Immature natural killer cell (primary cell): ENCODE results near the gene C1R. TPM values are rescaled to one million over a fixed set of nuclear protein-coding genes. Genes with fewer than 3 reads are reported as not detected.
"Not testable (repeated sequence)": the region's sequence is repeated elsewhere in the genome, so short reads cannot be mapped to it uniquely, and the experiment has no call there.

Experiments used
- DNase-seq, 3 donors: peaks; one replicate each; pipeline ENCODE4 v3.0.0; 2022; ENCODE audit warnings: mixed read lengths in 1 of 3
- H3K27ac Mint-ChIP-seq, 6 donors: one replicate each; pipeline ENCODE4 v1.8.0; 2020; ENCODE audit warnings: mixed read lengths in 6 of 6, mild to moderate bottlenecking in 5 of 6, inconsistent platforms in 4 of 6, moderate library complexity in 3 of 6
- H3K27me3 Mint-ChIP-seq, 3 donors: one replicate each; pipeline ENCODE4 v1.8.0; 2020 to 2021; ENCODE audit warnings: low read depth in 3 of 3, mild to moderate bottlenecking in 3 of 3, mixed read lengths in 3 of 3, moderate library complexity in 3 of 3, inconsistent platforms in 1 of 3
- H3K36me3 Mint-ChIP-seq, 3 donors: one replicate each; pipeline ENCODE4 v1.8.0; 2020; ENCODE audit warnings: mixed read lengths in 3 of 3, inconsistent platforms in 2 of 3, mild to moderate bottlenecking in 2 of 3
- H3K4me1 Mint-ChIP-seq, 2 donors: one replicate each; pipeline ENCODE4 v1.8.0; 2020; ENCODE audit warnings: inconsistent platforms in 2 of 2, mild to moderate bottlenecking in 2 of 2, mixed read lengths in 2 of 2, moderate library complexity in 1 of 2
- H3K4me3 Mint-ChIP-seq, 5 donors: one replicate each; pipeline ENCODE4 v1.8.0; 2020; ENCODE audit warnings: mild to moderate bottlenecking in 5 of 5, mixed read lengths in 5 of 5, inconsistent platforms in 3 of 5, moderate library complexity in 3 of 5
- H3K9me3 Mint-ChIP-seq, 6 donors: one replicate each; pipeline ENCODE4 v1.8.0; 2020; ENCODE audit warnings: mild to moderate bottlenecking in 6 of 6, mixed read lengths in 6 of 6, inconsistent platforms in 4 of 6, moderate library complexity in 3 of 6
- polyA plus RNA-seq, 3 donors: library from polyadenylated mRNA; unstranded; fragments of 300-500 nt; fragmentation: Illumina TruSeq; gene quantifications; one replicate each; pipeline ENCODE4 v1.2.3, GENCODE V29; 2021

Gene C1R
- polyA plus RNA-seq, 3 donors from 2014 or later, result 0.98 to 3.9 TPM; not detected in 1

GRCh38 chr12:7114008-7114407, 21.8 kb upstream of the C1R start:
- H3K36me3 Mint-ChIP-seq, result peaks cover 9 to 27% (median 11%) of the 10 kb centered on the region in 3 donors
- no peak for DNase-seq
- H3K27ac Mint-ChIP-seq, result no peak overlapping the region
- H3K27me3 Mint-ChIP-seq, result peaks cover 0 to 4% (median 0%) of the 10 kb centered on the region in 3 donors
- no peaks in the 10 kb centered on the region for H3K9me3 Mint-ChIP-seq
- no peak overlapping the region for H3K4me3 Mint-ChIP-seq
- H3K4me1 Mint-ChIP-seq, result peaks cover 15 to 24% of the 10 kb centered on the region in 2 donors

- DNase-seq, result peak; percentile 58 to 63 (median 58)
- Mint-ChIP-seq H3K27ac (peak overlapping the region in 4 of 6 donors; percentile 1 to 17 (median 10)), H3K4me3 (no peak overlapping the region), H3K27me3 (peaks cover 1 to 3% (median 3%) of the 10 kb centered on the region in 3 donors), H3K4me1 (peaks cover 18 to 24% of the 10 kb centered on the region in 2 donors), H3K9me3 (no peaks in the 10 kb centered on the region), H3K36me3 (peaks cover 9 to 25% (median 10%) of the 10 kb centered on the region in 3 donors)
Observed at GRCh38 chr12:7113389-7113871, 21.2 kb upstream of the C1R start.

GRCh38 chr12:7112041-7112440, 19.8 kb upstream of the C1R start:
- Mint-ChIP-seq H3K4me1 (peaks cover 27 to 34% of the 10 kb centered on the region in 2 donors), H3K27ac (no peak overlapping the region), H3K27me3 (peaks cover 1 to 3% (median 3%) of the 10 kb centered on the region in 3 donors)

GRCh38 chr12:7110661-7111060, 18.4 kb upstream of the C1R start:
- DNase-seq, result no peak

More at GRCh38 chr12:7112041-7112440, 19.8 kb upstream of the C1R start:
- H3K4me3 Mint-ChIP-seq, result no peak overlapping the region
- H3K9me3 Mint-ChIP-seq, result no peaks in the 10 kb centered on the region
- H3K36me3 Mint-ChIP-seq, result peaks cover 0 to 20% (median 9%) of the 10 kb centered on the region in 3 donors
- DNase-seq, result no peak

GRCh38 chr12:7109572-7109920, 17.3 kb upstream of the C1R start:
- Mint-ChIP-seq H3K36me3 (peaks cover 12 to 17% (median 14%) of the 10 kb centered on the region in 3 donors), H3K4me1 (peaks cover 43 to 51% of the 10 kb centered on the region in 2 donors)

More at GRCh38 chr12:7110661-7111060, 18.4 kb upstream of the C1R start:
- peaks cover 40 to 47% of the 10 kb centered on the region in 2 donors for H3K4me1 Mint-ChIP-seq
- H3K27ac Mint-ChIP-seq, result no peak overlapping the region
- peaks cover 12 to 15% (median 13%) of the 10 kb centered on the region in 3 donors for H3K36me3 Mint-ChIP-seq
- H3K27me3 Mint-ChIP-seq, result peaks cover 2 to 3% (median 3%) of the 10 kb centered on the region in 3 donors
- peak overlapping the region in 1 of 5 donors; percentile 27 for H3K4me3 Mint-ChIP-seq
- peaks cover 0 to 7% (median under 1%) of the 10 kb centered on the region in 6 donors for H3K9me3 Mint-ChIP-seq

GRCh38 chr12:7108796-7109571, 16.7 kb upstream of the C1R start, which contains the start of gene C1RL:
TSS of gene C1RL (minus strand) at chr12:7109214. CDS start at chr12:7109180, 34 bp downstream.
- Mint-ChIP-seq H3K27ac (peak within 1 kb of the TSS; percentile 89 to 95 (median 91)), H3K4me3 (peak within 1 kb of the TSS; percentile 91 to 95 (median 93)), H3K36me3 (peaks cover 12 to 16% (median 12%) of the 10 kb centered on the region in 3 donors), H3K27me3 (peaks cover 1 to 3% (median 3%) of the 10 kb centered on the region in 3 donors), H3K9me3 (peaks cover 0 to 9% (median 2%) of the 10 kb centered on the region in 6 donors), H3K4me1 (peaks cover 44 to 51% of the 10 kb centered on the region in 2 donors)
- peak; percentile 69 to 72 (median 70) for DNase-seq

More at GRCh38 chr12:7109572-7109920, 17.3 kb upstream of the C1R start:
- Mint-ChIP-seq H3K27me3 (peaks cover 1 to 3% (median 3%) of the 10 kb centered on the region in 3 donors), H3K9me3 (peaks cover 0 to 9% (median 2%) of the 10 kb centered on the region in 6 donors), H3K4me3 (peak overlapping the region; percentile 87 to 95 (median 91)), H3K27ac (peak overlapping the region; percentile 69 to 90 (median 82))
- no peak for DNase-seq

- Mint-ChIP-seq H3K4me3 (peak overlapping the region; percentile 91 to 95 (median 93)), H3K9me3 (peaks cover 0 to 9% (median 2%) of the 10 kb centered on the region in 6 donors), H3K36me3 (peaks cover 11 to 21% (median 12%) of the 10 kb centered on the region in 3 donors), H3K27ac (peak overlapping the region; percentile 89 to 95 (median 91)), H3K4me1 (peaks cover 44 to 51% of the 10 kb centered on the region in 2 donors), H3K27me3 (peaks cover 1 to 3% (median 3%) of the 10 kb centered on the region in 3 donors)
- peak; percentile 63 to 69 (median 68) for DNase-seq
Observed at GRCh38 chr12:7108003-7108795, 16.0 kb upstream of the C1R start.

- Mint-ChIP-seq H3K27me3 (peaks cover 1 to 3% (median 3%) of the 10 kb centered on the region in 3 donors), H3K27ac (peak overlapping the region; percentile 89 to 95 (median 91)), H3K36me3 (peaks cover 12 to 21% (median 16%) of the 10 kb centered on the region in 3 donors), H3K4me1 (peaks cover 45 to 53% of the 10 kb centered on the region in 2 donors), H3K4me3 (peak overlapping the region; percentile 91 to 95 (median 93)), H3K9me3 (peaks cover 0 to 9% (median 2%) of the 10 kb centered on the region in 6 donors)
- DNase-seq, result no peak
Observed at GRCh38 chr12:7107636-7108002, 15.4 kb upstream of the C1R start.

GRCh38 chr12:7107181-7107580, 14.9 kb upstream of the C1R start:
- not testable (repeated sequence) for H3K27me3 Mint-ChIP-seq, H3K9me3 Mint-ChIP-seq, DNase-seq
- H3K36me3 Mint-ChIP-seq, result peaks cover 12 to 21% (median 20%) of the 10 kb centered on the region in 3 donors
- peak overlapping the region in 2 of 6 donors; percentile 15 to 36 for H3K27ac Mint-ChIP-seq
- H3K4me3 Mint-ChIP-seq, result peak overlapping the region; percentile 49 to 62 (median 56)
- H3K4me1 Mint-ChIP-seq, result peaks cover 46 to 57% of the 10 kb centered on the region in 2 donors

GRCh38 chr12:7106082-7106481, 13.8 kb upstream of the C1R start:
- H3K4me1 Mint-ChIP-seq, result peaks cover 46 to 58% of the 10 kb centered on the region in 2 donors
- peaks cover 0 to 9% (median 2%) of the 10 kb centered on the region in 6 donors for H3K9me3 Mint-ChIP-seq
- H3K36me3 Mint-ChIP-seq, result peaks cover 12 to 23% (median 21%) of the 10 kb centered on the region in 3 donors
- peaks cover 1 to 3% (median 3%) of the 10 kb centered on the region in 3 donors for H3K27me3 Mint-ChIP-seq
- peak overlapping the region in 3 of 6 donors; percentile 10 to 64 (median 12) for H3K27ac Mint-ChIP-seq
- H3K4me3 Mint-ChIP-seq, result peak overlapping the region in 4 of 5 donors; percentile 49 to 62 (median 56)
- no peak for DNase-seq

GRCh38 chr12:7103837-7104584, 11.8 kb upstream of the C1R start:
- DNase-seq, result no peak
- Mint-ChIP-seq H3K27me3 (peaks cover 0 to 3% (median 3%) of the 10 kb centered on the region in 3 donors), H3K9me3 (peaks cover 0 to 9% (median 2%) of the 10 kb centered on the region in 6 donors), H3K27ac (peak overlapping the region in 2 of 6 donors; percentile 34 to 35), H3K36me3 (peaks cover 12 to 23% (median 21%) of the 10 kb centered on the region in 3 donors), H3K4me3 (no peak overlapping the region), H3K4me1 (peaks cover 35 to 43% of the 10 kb centered on the region in 2 donors)

GRCh38 chr12:7102582-7102981, 10.3 kb upstream of the C1R start:
- H3K27ac Mint-ChIP-seq, result peak overlapping the region in 4 of 6 donors; percentile 3 to 62 (median 30)
- peaks cover 0 to 9% (median 2%) of the 10 kb centered on the region in 6 donors for H3K9me3 Mint-ChIP-seq
- H3K4me3 Mint-ChIP-seq, result no peak overlapping the region
- DNase-seq, result no peak
- H3K27me3 Mint-ChIP-seq, result peaks cover 0 to 2% (median 0%) of the 10 kb centered on the region in 3 donors
- peaks cover 18 to 29% (median 25%) of the 10 kb centered on the region in 3 donors for H3K36me3 Mint-ChIP-seq
- peaks cover 25 to 36% of the 10 kb centered on the region in 2 donors for H3K4me1 Mint-ChIP-seq
